Measurements from ENCODE around the gene CDH18. TPM values are rescaled to one million over a fixed set of nuclear protein-coding genes. Genes with fewer than 3 reads are reported as not detected.
"Not testable (repeated sequence)": the region's sequence is repeated elsewhere in the genome, so short reads cannot be mapped to it uniquely, and the experiment has no call there.

The CDH18 gene
- total and polyA plus RNA-seq, 2 donors = 0.06 to 3.2 TPM

- Histone ChIP-seq H3K4me3 (ENCODE audit: low read depth, low read length) (no peak overlapping the region), H3K27ac (ENCODE audit: low read depth) (no peak overlapping the region), H3K36me3 (ENCODE audit: insufficient read depth) (no peaks in the 10 kb centered on the region), H3K4me1 (ENCODE audit: insufficient read depth) (no peaks in the 10 kb centered on the region)
- DNase-seq (ENCODE audit: extremely low spot score) = peak; percentile 2
- 71% methylated on average over 2 of the region's 2 CpGs for whole genome bisulfite sequencing
Observed at GRCh38 chr5:19782566-19782965, 205.4 kb downstream of the CDH18 start.

DNA sequence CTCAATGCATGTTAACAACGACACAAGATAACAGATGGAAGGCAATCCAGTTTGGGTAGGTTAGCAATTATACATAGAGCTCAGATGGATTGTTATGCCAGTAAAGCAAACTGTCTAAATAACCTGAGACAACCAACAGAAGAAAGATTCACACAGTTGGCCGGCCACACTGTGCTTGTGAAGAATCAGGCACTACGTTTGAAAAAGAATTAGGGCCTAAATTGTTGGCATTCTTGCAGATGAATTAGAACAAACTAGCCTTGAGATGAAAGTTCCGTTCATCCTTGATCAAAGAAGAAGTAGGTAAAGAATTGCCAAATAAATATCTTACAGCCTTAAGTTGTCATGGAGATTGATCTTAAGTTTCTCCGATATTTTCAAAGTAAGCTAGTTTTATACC lies 210.6 kb downstream of the CDH18 start:
- DNase-seq (ENCODE audit: extremely low spot score) = no peak
- Histone ChIP-seq H3K4me1 (ENCODE audit: insufficient read depth) (no peaks in the 10 kb centered on the region), H3K36me3 (ENCODE audit: insufficient read depth) (no peaks in the 10 kb centered on the region), H3K4me3 (ENCODE audit: low read depth, low read length) (no peak overlapping the region), H3K27ac (ENCODE audit: low read depth) (no peak overlapping the region)
- 76% methylated on average over 5 of the region's 5 CpGs for WGBS

DNA sequence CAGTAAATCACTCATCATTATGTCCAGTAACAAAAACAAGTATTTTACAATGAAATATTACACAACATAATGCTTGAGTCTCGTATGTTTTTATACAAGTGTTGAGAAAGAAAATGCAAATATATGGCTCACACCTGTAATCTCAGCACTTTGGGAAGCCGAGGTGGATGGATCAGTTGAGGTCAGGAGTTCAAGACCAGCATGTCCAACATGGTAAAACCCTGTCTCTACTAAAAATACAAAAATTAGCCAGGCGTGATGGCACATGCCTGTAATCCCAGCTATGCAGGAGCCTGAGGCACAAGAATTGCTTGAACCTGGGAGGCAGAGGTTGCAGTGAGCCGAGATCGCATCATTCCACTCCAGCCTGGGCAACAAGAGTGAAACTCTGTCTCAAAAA lies 211.1 kb downstream of the CDH18 start:
- not testable (repeated sequence) for H3K36me3 ChIP-seq (ENCODE audit: insufficient read depth); H3K27ac ChIP-seq (ENCODE audit: low read depth); H3K4me1 ChIP-seq (ENCODE audit: insufficient read depth); H3K4me3 ChIP-seq (ENCODE audit: low read depth, low read length); DNase-seq (ENCODE audit: extremely low spot score)
- WGBS = 79% methylated on average over 5 of the region's 5 CpGs

DNA sequence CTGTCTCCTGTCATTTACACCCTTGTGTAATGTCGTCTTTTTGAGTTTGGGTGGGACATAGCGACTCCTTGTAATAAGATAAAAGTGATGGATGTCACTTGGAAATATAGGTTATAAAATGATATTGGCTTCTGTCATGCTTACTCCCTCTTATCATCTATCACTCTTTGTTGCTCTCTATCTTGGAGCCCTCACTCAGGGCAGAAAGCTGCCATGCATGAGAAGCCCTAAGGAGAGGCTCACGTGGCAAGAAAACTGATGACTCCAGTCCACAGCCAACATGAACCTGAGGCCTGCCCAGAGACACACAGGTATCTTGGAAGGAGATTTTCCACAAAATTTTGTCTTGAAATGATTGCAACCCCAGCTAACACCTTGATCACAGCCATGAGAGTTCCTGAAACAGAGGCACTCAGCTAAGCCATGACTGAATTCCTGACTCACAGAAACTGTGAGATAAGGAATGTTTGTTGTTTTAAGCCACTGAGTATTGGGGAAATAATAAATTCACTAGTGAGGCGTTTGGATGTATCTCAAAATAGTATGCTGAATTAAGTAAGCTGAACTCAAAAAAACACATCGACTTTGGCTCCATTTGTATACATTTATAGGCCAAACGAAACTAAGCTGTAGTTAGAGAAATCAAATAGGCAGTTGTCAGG lies 216.7 kb downstream of the CDH18 start:
- no peaks in the 10 kb centered on the region for H3K36me3 ChIP-seq (ENCODE audit: insufficient read depth)
- no peak for DNase-seq (ENCODE audit: extremely low spot score)
- WGBS = 57% methylated on average over 6 of the region's 6 CpGs

DNA sequence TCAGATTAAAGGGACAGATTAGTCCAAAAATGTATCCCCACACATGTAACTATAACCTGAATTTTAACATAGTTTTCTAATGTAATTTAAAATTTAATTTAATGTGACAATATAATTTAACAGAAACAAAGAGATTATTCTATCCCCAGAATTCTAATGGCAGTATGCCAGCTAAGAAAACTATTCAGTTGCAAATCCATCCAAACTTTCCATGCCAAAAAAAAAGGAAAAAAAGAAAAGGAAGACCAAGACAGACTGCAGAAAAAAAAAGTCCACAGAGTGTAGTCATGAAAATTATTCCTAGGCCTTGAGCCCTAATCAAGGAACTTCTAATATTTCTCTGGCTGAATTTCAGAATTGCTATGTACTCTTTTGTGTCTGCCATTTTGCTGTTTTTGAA lies 217.6 kb downstream of the CDH18 start:
- Histone ChIP-seq H3K27ac (ENCODE audit: low read depth) (no peak overlapping the region), H3K4me1 (ENCODE audit: insufficient read depth) (no peaks in the 10 kb centered on the region), H3K4me3 (ENCODE audit: low read depth, low read length) (no peak overlapping the region), H3K36me3 (ENCODE audit: insufficient read depth) (no peaks in the 10 kb centered on the region)
- DNase-seq (ENCODE audit: extremely low spot score) = no peak

More for the DNA sequence above, 216.7 kb downstream of the CDH18 start:
- Histone ChIP-seq H3K27ac (ENCODE audit: low read depth) (no peak overlapping the region), H3K4me1 (ENCODE audit: insufficient read depth) (no peaks in the 10 kb centered on the region), H3K4me3 (ENCODE audit: low read depth, low read length) (no peak overlapping the region)

DNA sequence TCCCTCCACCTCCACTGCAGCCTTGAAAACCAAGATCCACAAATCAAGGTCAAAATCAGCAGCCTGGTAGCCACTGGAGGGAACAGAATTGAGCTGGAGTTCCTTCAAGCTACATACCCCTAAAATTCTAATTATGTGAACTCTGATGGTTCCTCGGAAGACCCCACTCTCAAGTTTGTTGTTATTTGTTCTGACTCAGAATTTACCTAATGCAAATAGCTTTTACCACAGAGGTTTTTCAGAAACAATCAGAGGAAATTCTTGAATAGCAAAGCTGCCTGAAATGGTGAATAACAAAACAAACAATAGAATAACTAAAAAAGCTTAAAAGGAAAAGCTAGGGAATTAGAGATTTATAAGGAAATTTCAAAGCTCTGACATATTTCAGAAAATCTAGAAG lies 220.0 kb downstream of the CDH18 start:
- Histone ChIP-seq H3K36me3 (ENCODE audit: insufficient read depth) (no peaks in the 10 kb centered on the region), H3K4me1 (ENCODE audit: insufficient read depth) (no peaks in the 10 kb centered on the region), H3K27ac (ENCODE audit: low read depth) (no peak overlapping the region), H3K4me3 (ENCODE audit: low read depth, low read length) (no peak overlapping the region)
- no peak for DNase-seq (ENCODE audit: extremely low spot score)
- 50% methylated on average over 1 of the region's 1 CpG for WGBS

DNA sequence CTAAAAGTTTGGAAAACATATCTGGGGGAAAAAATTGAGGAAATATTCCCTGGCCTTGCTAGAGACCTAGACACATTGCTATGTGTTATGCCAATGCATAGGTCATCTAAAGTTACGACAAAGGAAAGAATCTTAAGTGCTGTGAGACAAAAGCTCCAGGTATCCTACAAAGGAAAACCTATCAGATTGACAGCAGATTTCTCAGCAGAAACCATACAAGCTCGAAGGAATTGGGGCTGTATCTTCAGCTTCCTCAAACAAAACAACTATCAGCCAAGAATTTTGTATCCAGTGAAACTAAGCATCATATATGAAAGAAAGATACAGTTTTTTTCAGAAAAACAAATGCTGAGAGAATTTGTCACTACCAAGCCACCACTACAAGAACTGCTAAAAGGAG lies 234.4 kb downstream of the CDH18 start:
- WGBS = 87% methylated on average over 2 of the region's 2 CpGs
- DNase-seq (ENCODE audit: extremely low spot score) = no peak
- H3K36me3 ChIP-seq (ENCODE audit: insufficient read depth) = no peaks in the 10 kb centered on the region
- H3K4me3 ChIP-seq (ENCODE audit: low read depth, low read length) = no peak overlapping the region
- no peaks in the 10 kb centered on the region for H3K4me1 ChIP-seq (ENCODE audit: insufficient read depth)
- no peak overlapping the region for H3K27ac ChIP-seq (ENCODE audit: low read depth)

GRCh38 chr5:19751326-19751725 lies 236.7 kb downstream of the CDH18 start:
- no peak overlapping the region for H3K27ac ChIP-seq (ENCODE audit: low read depth)
- no peaks in the 10 kb centered on the region for H3K36me3 ChIP-seq (ENCODE audit: insufficient read depth)
- no peak overlapping the region for H3K4me3 ChIP-seq (ENCODE audit: low read depth, low read length)
- no peak for DNase-seq (ENCODE audit: extremely low spot score)
- H3K4me1 ChIP-seq (ENCODE audit: insufficient read depth) = no peaks in the 10 kb centered on the region

DNA sequence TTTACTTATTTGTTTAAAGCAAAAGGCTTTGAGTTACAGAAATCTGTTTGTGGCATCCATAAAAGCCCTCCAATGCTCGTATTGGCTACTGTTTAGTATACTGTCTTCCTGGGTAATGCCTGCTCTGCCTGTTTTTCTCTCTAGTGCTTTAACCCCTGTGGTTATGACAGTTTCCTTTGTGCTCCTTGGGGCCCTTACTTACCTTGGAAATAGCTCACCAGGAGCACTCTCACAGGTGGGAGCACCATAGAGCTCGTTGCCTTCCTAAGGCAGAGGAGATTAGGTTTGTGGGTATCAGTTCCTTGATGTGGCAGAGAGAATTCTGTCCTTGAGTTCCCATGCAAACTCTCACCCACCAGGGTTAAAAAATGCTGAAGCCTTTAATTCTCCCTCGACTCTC lies 242.8 kb downstream of the CDH18 start:
- no peak overlapping the region for H3K4me3 ChIP-seq (ENCODE audit: low read depth, low read length)
- no peaks in the 10 kb centered on the region for H3K4me1 ChIP-seq (ENCODE audit: insufficient read depth)
- no peak overlapping the region for H3K27ac ChIP-seq (ENCODE audit: low read depth)
- no peak for DNase-seq (ENCODE audit: extremely low spot score)
- WGBS = 54% methylated on average over 3 of the region's 3 CpGs
- no peaks in the 10 kb centered on the region for H3K36me3 ChIP-seq (ENCODE audit: insufficient read depth)

- 46% methylated on average over 1 of the region's 1 CpG for WGBS
- Histone ChIP-seq H3K36me3 (ENCODE audit: insufficient read depth) (no peaks in the 10 kb centered on the region), H3K4me1 (ENCODE audit: insufficient read depth) (no peaks in the 10 kb centered on the region), H3K27ac (ENCODE audit: low read depth) (no peak overlapping the region), H3K4me3 (ENCODE audit: low read depth, low read length) (no peak overlapping the region)
- DNase-seq (ENCODE audit: extremely low spot score) = peak; percentile 23
Observed at GRCh38 chr5:19739671-19740070, 248.3 kb downstream of the CDH18 start.

DNA sequence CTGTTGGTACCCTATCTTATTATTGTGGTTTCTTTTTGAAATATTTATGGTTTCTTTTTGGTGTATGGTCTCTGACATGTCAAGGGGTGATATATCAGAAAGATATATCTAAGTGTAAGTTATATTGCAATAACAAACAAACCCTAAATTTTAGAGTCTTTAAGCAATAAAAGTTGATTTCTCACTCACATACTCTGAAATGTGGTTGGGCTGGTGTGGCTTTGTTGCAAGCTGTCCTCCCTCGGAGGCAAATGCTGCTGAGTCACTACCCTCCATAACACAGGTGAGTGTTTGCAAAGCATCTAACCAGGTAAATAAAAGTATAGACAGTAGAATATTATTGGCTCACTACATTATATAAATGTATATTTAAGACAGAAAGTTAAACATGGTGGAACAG lies 253.2 kb downstream of the CDH18 start:
- DNase-seq (ENCODE audit: extremely low spot score) = no peak
- H3K4me1 ChIP-seq (ENCODE audit: insufficient read depth) = no peaks in the 10 kb centered on the region
- H3K27ac ChIP-seq (ENCODE audit: low read depth) = no peak overlapping the region
- H3K4me3 ChIP-seq (ENCODE audit: low read depth, low read length) = no peak overlapping the region
- WGBS = 44% methylated on average over 1 of the region's 1 CpG
- no peaks in the 10 kb centered on the region for H3K36me3 ChIP-seq (ENCODE audit: insufficient read depth)

- Histone ChIP-seq H3K36me3 (ENCODE audit: insufficient read depth) (no peaks in the 10 kb centered on the region), H3K4me3 (ENCODE audit: low read depth, low read length) (no peak overlapping the region), H3K27ac (ENCODE audit: low read depth) (no peak overlapping the region), H3K4me1 (ENCODE audit: insufficient read depth) (no peaks in the 10 kb centered on the region)
- DNase-seq (ENCODE audit: extremely low spot score) = no peak
- WGBS = 79% methylated on average over 6 of the region's 6 CpGs
Observed at GRCh38 chr5:19733612-19734495, 254.1 kb downstream of the CDH18 start.

- 28% methylated on average over 3 of the region's 3 CpGs for WGBS
- no peaks in the 10 kb centered on the region for H3K4me1 ChIP-seq (ENCODE audit: insufficient read depth)
- no peak overlapping the region for H3K4me3 ChIP-seq (ENCODE audit: low read depth, low read length)
- no peak for DNase-seq (ENCODE audit: extremely low spot score)
- no peaks in the 10 kb centered on the region for H3K36me3 ChIP-seq (ENCODE audit: insufficient read depth)
- no peak overlapping the region for H3K27ac ChIP-seq (ENCODE audit: low read depth)
Observed at GRCh38 chr5:19728571-19728970, 259.4 kb downstream of the CDH18 start.

GRCh38 chr5:19719109-19719508 lies 268.9 kb downstream of the CDH18 start:
- no peak overlapping the region for H3K27ac ChIP-seq (ENCODE audit: low read depth)
- H3K36me3 ChIP-seq (ENCODE audit: insufficient read depth) = no peaks in the 10 kb centered on the region
- WGBS = 60% methylated on average over 3 of the region's 3 CpGs
- H3K4me3 ChIP-seq (ENCODE audit: low read depth, low read length) = no peak overlapping the region
- H3K4me1 ChIP-seq (ENCODE audit: insufficient read depth) = no peaks in the 10 kb centered on the region
- no peak for DNase-seq (ENCODE audit: extremely low spot score)

Data from urinary bladder (tissue), 4 donors.